IMR-90 (cell line): Measurements from ENCODE around the gene SMARCD2. TPM values are rescaled to one million over a fixed set of nuclear protein-coding genes. Genes with fewer than 3 reads are reported as not detected.
"Not testable (repeated sequence)": the region's sequence is repeated elsewhere in the genome, so short reads cannot be mapped to it uniquely, and the experiment has no call there.

Source experiments
- ATAC-seq: fragments of 200-7000 bp; cut with Tn5 transposase; 2 replicates; pipeline ENCODE4 v1.9.1; 2020; ENCODE audit warnings: low read depth, mild to moderate bottlenecking, moderate library complexity
- BruUV-seq: library from RNA; stranded (reverse); fragments of 400-500 nt; replicated peaks from 2 replicates; lab custom pipeline; 2021; lab: Mats Ljungman, UMichigan
- CTCF ChIA-PET: fragments of 300-600 bp; formaldehyde crosslinking; extraction: SDS; loops from one replicate; lab custom pipeline; 2021; ENCODE audit warnings: antibody characterized with exemption; lab: Yijun Ruan, JAX
- POLR2A ChIA-PET: fragments of 300-600 bp; sonication (Branson Sonifier 250); formaldehyde crosslinking; loops from one replicate; lab custom pipeline; 2022; ENCODE audit warnings: antibody characterized with exemption; ENCODE audit not compliant: unreplicated experiment; lab: Charles Lee
- DNase-seq: peaks from one replicate; pipeline ENCODE4 v3.0.0; 2013
- H2AFZ ChIP-seq: replicated peaks from 2 replicates; pipeline ENCODE3; 2013; ENCODE audit warnings: low read length, mild to moderate bottlenecking; ENCODE audit not compliant: poor library complexity
- H2AK5ac ChIP-seq: 2 replicates; pipeline ENCODE4 v1.6.1; 2013; ENCODE audit warnings: low read depth, low read length, inconsistent platforms
- H2AK9ac ChIP-seq: replicated peaks from 2 replicates; pipeline ENCODE3; 2013; ENCODE audit warnings: mild to moderate bottlenecking, low read depth, low read length, moderate library complexity; ENCODE audit not compliant: poor library complexity
- H2BK120ac ChIP-seq: 2 replicates; pipeline ENCODE4 v1.6.1; 2013; ENCODE audit warnings: low read depth, low read length, inconsistent platforms
- H2BK15ac ChIP-seq: 3 replicates; pipeline ENCODE4 v1.6.1; 2013; ENCODE audit warnings: low read depth, low read length, inconsistent platforms
- H2BK20ac ChIP-seq: 2 replicates; pipeline ENCODE4 v1.6.1; 2013; ENCODE audit warnings: low read depth, mild to moderate bottlenecking, inconsistent platforms, low read length, moderate library complexity
- H2BK5ac ChIP-seq: 2 replicates; pipeline ENCODE4 v1.6.1; 2013; ENCODE audit warnings: mild to moderate bottlenecking, low read depth, low read length, inconsistent platforms; ENCODE audit not compliant: poor library complexity, severe bottlenecking
- H3K14ac ChIP-seq: replicated peaks from 2 replicates; pipeline ENCODE4 v1.6.1; 2013; ENCODE audit warnings: low read depth, low read length, inconsistent platforms
- H3K18ac ChIP-seq: 2 replicates; pipeline ENCODE4 v1.6.1; 2013; ENCODE audit warnings: low read depth, low read length, control low read depth
- H3K23ac ChIP-seq: 2 replicates; pipeline ENCODE4 v1.6.1; 2013; ENCODE audit warnings: low read depth, low read length, inconsistent platforms
- H3K27ac ChIP-seq: 2 replicates; pipeline ENCODE4 v1.5.1; 2013; ENCODE audit warnings: mild to moderate bottlenecking, control low read depth, low read length; ENCODE audit not compliant: insufficient read depth
- H3K27me3 ChIP-seq: 2 replicates; pipeline ENCODE4 v1.6.1; 2013; ENCODE audit warnings: low read length; ENCODE audit not compliant: control insufficient read depth, insufficient read depth
- H3K36me3 ChIP-seq: 2 replicates; pipeline ENCODE4 v1.6.1; 2013; ENCODE audit warnings: low read length, mixed read lengths; ENCODE audit not compliant: control insufficient read depth, insufficient read depth
- H3K4ac ChIP-seq: 2 replicates; pipeline ENCODE4 v1.6.1; 2013; ENCODE audit warnings: low read depth, low read length, inconsistent platforms
- H3K4me1 ChIP-seq: 2 replicates; pipeline ENCODE4 v1.6.1; 2013; ENCODE audit warnings: low read length, mixed read lengths; ENCODE audit not compliant: control insufficient read depth, insufficient read depth
- H3K4me2 ChIP-seq: 2 replicates; pipeline ENCODE4 v1.6.1; 2013; ENCODE audit warnings: low read depth, mild to moderate bottlenecking, control low read depth, low read length, moderate library complexity
- H3K4me3 ChIP-seq: 2 replicates; pipeline ENCODE4 v1.5.1; 2013; ENCODE audit warnings: low read depth, mild to moderate bottlenecking, control low read depth, low read length, moderate library complexity; ENCODE audit not compliant: insufficient read depth
- H3K56ac ChIP-seq: 2 replicates; pipeline ENCODE4 v1.6.1; 2013; ENCODE audit warnings: low read length, inconsistent platforms; ENCODE audit not compliant: insufficient read depth; ENCODE audit errors: extremely low read depth
- H3K79me1 ChIP-seq, 2 experiments: 2 replicates each; pipeline ENCODE4 v1.6.1; 2013; ENCODE audit warnings: low read length in 2 of 2, inconsistent platforms in 1 of 2, low read depth in 1 of 2
- H3K9ac ChIP-seq: 2 replicates; pipeline ENCODE4 v1.6.1; 2013; ENCODE audit warnings: low read depth, low read length, control low read depth
- H3K9me1 ChIP-seq: 2 replicates; pipeline ENCODE4 v1.6.1; 2013; ENCODE audit warnings: low read length, inconsistent platforms; ENCODE audit not compliant: insufficient read depth
- H3K9me3 ChIP-seq: 2 replicates; pipeline ENCODE4 v1.6.1; 2013; ENCODE audit warnings: low read length; ENCODE audit not compliant: control insufficient read depth, insufficient read depth
- H4K20me1 ChIP-seq: 2 replicates; pipeline ENCODE4 v1.6.1; 2013; ENCODE audit warnings: low read length, inconsistent platforms; ENCODE audit not compliant: insufficient read depth
- H4K5ac ChIP-seq: 2 replicates; pipeline ENCODE4 v1.6.1; 2013; ENCODE audit warnings: mild to moderate bottlenecking, low read depth, low read length, control low read depth
- H4K8ac ChIP-seq, 2 experiments: 2 replicates each; pipeline ENCODE4 v1.6.1; 2013; ENCODE audit warnings: low read depth in 2 of 2, low read length in 2 of 2, control low read depth in 1 of 2, inconsistent platforms in 1 of 2
- H4K91ac ChIP-seq: 2 replicates; pipeline ENCODE4 v1.6.1; 2013; ENCODE audit warnings: low read depth, low read length, inconsistent platforms; ENCODE audit not compliant: insufficient read depth
- CTCF ChIP-seq: conservative IDR thresholded peaks from 2 replicates; pipeline ENCODE4 v1.5.1; 2012; ENCODE audit warnings: mild to moderate bottlenecking, low read depth, low read length, improper control_type of control experiment
- MAFK ChIP-seq: IDR thresholded peaks from 2 replicates; pipeline ENCODE4 v1.6.1; 2012; ENCODE audit warnings: low read depth, low read length, improper control_type of control experiment
- WGBS, 2 experiments: methylation state at CpG; one replicate each; pipeline versions ENCODE4 v1.1.5 to v1.1.7; 2013; ENCODE audit warnings: missing lambda C conversion rate in 2 of 2; ENCODE audit not compliant: insufficient read length in 1 of 2; ENCODE audit errors: extremely low coverage in 2 of 2; 5-methylcytosine and 5-hydroxymethylcytosine counted together
- dilution Hi-C: fragments of 300-500 bp; cut with HindIII; formaldehyde crosslinking; loops from one replicate; pipeline ENCODE4 v1.14.3; 2018; ENCODE audit warnings: low sequenced_read_pairs; ENCODE audit not compliant: unreplicated experiment
- in situ Hi-C: fragments of 300-500 bp; cut with MboI; formaldehyde crosslinking; loops from 3 replicates; pipeline ENCODE4 v1.14.3; 2019; ENCODE audit warnings: low sequenced_read_pairs, inconsistent platforms, mixed read lengths
- intact Hi-C: fragments of 100-400 bp; cut with micrococcal nuclease; formaldehyde crosslinking; loops from 2 replicates; pipeline ENCODE4 v1.10.0; 2022
- polyA plus RNA-seq, 3 experiments: library from polyadenylated mRNA; depleted of rRNA; stranded (reverse); fragments of >200 nt; gene quantifications; 2 replicates each; pipeline ENCODE4 v1.2.3, GENCODE V29; 2012; ENCODE audit warnings: low replicate concordance in 1 of 3
- total RNA-seq: library from RNA; depleted of rRNA; stranded (reverse); fragments of >200 nt; gene quantifications from 2 replicates; pipeline ENCODE4 v1.2.3, GENCODE V29; 2012

SMARCD2 gene
- total and polyA plus RNA-seq, 2 of the 4 experiments (the other 2 are of a cell fraction): 56.9 to 91.2 TPM

GRCh38 chr17:63869491-63870291 lies 27.2 kb upstream of the SMARCD2 start:
- H4K8ac ChIP-seq, H4K20me1 ChIP-seq, H3K27ac ChIP-seq, H4K91ac ChIP-seq, intact Hi-C loops, H4K5ac ChIP-seq, H3K9me1 ChIP-seq, H3K4me3 ChIP-seq, H3K18ac ChIP-seq, H2BK5ac ChIP-seq, H3K4me1 ChIP-seq, H3K9me3 ChIP-seq, dilution Hi-C loops, H3K79me1 ChIP-seq, H2BK15ac ChIP-seq, H3K9ac ChIP-seq, H2AFZ ChIP-seq, H3K27me3 ChIP-seq, H2AK9ac ChIP-seq, POLR2A ChIA-PET, H2AK5ac ChIP-seq, H3K14ac ChIP-seq, H3K36me3 ChIP-seq, H3K4me2 ChIP-seq, H2BK20ac ChIP-seq, H3K56ac ChIP-seq, H3K23ac ChIP-seq, BruUV-seq, H3K4ac ChIP-seq, in situ Hi-C loops: not testable (repeated sequence)
- 0 out of 2 replicates have a peak overlapping the region, but pooled peaks have one; percentile 32 for H2BK120ac ChIP-seq
- TF ChIP-seq CTCF (peak; percentile 11; the same call in 1 of the 2 replicates), MAFK (peak; percentile 68)
- DNase-seq (peak; percentile 43), ATAC-seq (peak; percentile 55)
- CTCF ChIA-PET: interaction anchor here (0.5 kb wide), 1 partner anchor 38 kb away, joined by 3 read pairs; no protein-coding TSS in a partner anchor
- no CpG with 5 or more reads among the region's 9 CpGs for WGBS, 2 experiments
